ENCODE results near the gene CDCA7L. TPM values are rescaled to one million over a fixed set of nuclear protein-coding genes. Genes with fewer than 3 reads are reported as not detected.

The CDCA7L gene
- polyA plus RNA-seq, 1 of the 3 experiments (the other 2 are of a cell fraction) = 18.4 TPM

DNA sequence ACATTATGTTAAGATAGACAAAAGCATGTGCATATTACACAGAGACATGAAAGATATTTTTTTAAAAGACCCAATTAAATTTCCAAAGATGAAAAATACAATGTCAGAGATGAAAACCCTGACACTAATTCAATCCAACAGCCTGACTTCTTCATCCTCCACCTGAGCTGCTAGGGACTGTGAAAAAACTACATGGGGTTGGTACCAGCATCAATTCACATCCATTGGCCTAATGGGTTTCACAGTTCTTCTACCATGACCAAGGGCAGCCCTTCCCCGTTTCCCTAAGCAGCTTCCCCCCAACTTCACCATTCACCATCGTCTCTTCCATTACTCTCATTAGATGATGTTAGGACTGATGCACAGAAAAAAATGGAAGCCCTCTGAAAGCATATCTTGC, 37.4 kb upstream of the CDCA7L start:
- H3K9me2 ChIP-seq = no peaks in the 10 kb centered on the region
- no peaks in the 10 kb centered on the region for H3K79me2 ChIP-seq (ENCODE audit: insufficient read depth)
- H3K27ac ChIP-seq (ENCODE audit: low read depth in 2 of 2, low read length in 1 of 2) = no peak overlapping the region
- no peaks in the 10 kb centered on the region for H3K36me3 ChIP-seq (replicated peaks in 1 of 2; ENCODE audit: control insufficient read depth in 1 of 2, insufficient read depth in 2 of 2, low read length in 1 of 2)
- H3F3A ChIP-seq (replicated peaks; ENCODE audit: insufficient read depth) = no peaks in the 10 kb centered on the region
- peaks cover 30% of the 10 kb centered on the region; the same call in 1 of the 2 replicates for H3K27me3 ChIP-seq (ENCODE audit: insufficient read depth)
- H3K4me1 ChIP-seq (ENCODE audit: control insufficient read depth in 1 of 2, insufficient read depth in 2 of 2, low read depth in 1 of 2, low read length in 1 of 2) = no peaks in the 10 kb centered on the region
- no peak overlapping the region for H3K9ac ChIP-seq
- ChIA-PET POLR2A (no interaction called here), CTCF (interaction anchor here (0.9 to 1.0 kb wide), 2 partner anchors 64 to 100 kb away, joined by 3 read pairs; no protein-coding TSS in a partner anchor)
- no peaks in the 10 kb centered on the region for H3K9me3 ChIP-seq
- WGBS (ENCODE audit: low lambda C conversion rate) = 4% methylated on average over 2 of the region's 2 CpGs
- H4K20me1 ChIP-seq (ENCODE audit: insufficient read depth) = no peaks in the 10 kb centered on the region
- no peak overlapping the region for H3K4me2 ChIP-seq
- H2AFZ ChIP-seq (ENCODE audit: low read depth) = no peak overlapping the region
- TF ChIP-seq RCOR1 (IDR thresholded peaks at IDR 0.05; ENCODE audit: low read length) (no peak), SIN3A (IDR thresholded peaks at IDR 0.05; ENCODE audit: borderline replicate concordance, low read depth, low read length) (no peak), MXI1 (IDR thresholded peaks at IDR 0.05; ENCODE audit: low read depth, low read length) (no peak), TAF1 (IDR thresholded peaks at IDR 0.05; ENCODE audit: borderline replicate concordance, low read depth, low read length) (no peak)
- TF ChIP-seq, protein P1, sequence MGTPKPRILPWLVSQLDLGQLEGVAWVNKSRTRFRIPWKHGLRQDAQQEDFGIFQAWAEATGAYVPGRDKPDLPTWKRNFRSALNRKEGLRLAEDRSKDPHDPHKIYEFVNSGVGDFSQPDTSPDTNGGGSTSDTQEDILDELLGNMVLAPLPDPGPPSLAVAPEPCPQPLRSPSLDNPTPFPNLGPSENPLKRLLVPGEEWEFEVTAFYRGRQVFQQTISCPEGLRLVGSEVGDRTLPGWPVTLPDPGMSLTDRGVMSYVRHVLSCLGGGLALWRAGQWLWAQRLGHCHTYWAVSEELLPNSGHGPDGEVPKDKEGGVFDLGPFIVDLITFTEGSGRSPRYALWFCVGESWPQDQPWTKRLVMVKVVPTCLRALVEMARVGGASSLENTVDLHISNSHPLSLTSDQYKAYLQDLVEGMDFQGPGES (IDR thresholded peaks at IDR 0.05; ENCODE audit: low read depth, low read length) = no peak
- no peak for DNase-seq
- no peak overlapping the region for H3K4me3 ChIP-seq (ENCODE audit: low read depth in 2 of 2, low read length in 1 of 2)

DNA sequence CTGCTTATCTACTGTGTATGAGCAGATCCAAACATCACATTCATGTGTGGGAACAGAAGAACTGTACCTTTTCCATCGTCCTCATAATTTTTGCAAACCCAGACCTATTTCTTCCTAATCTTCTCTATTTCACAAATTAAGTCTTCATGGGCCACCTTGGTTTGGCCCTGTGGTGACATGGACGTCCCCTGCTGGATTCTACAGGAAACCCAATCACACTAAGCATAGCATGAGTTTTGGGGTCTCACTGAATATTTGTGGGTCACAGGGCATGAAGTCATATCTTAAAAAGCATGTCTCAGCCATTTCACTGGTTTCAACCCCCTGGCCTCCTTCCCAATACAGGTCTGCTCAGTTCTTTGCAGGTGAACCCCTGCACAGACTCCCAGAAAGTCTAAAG, 35.8 kb upstream of the CDCA7L start:
- peaks cover 22% of the 10 kb centered on the region; the same call in 1 of the 2 replicates for H3K27me3 ChIP-seq (ENCODE audit: insufficient read depth)
- no peak overlapping the region for H3K9ac ChIP-seq
- H3K4me2 ChIP-seq = no peak overlapping the region
- no peak overlapping the region for H2AFZ ChIP-seq (ENCODE audit: low read depth)
- no peaks in the 10 kb centered on the region for H3K9me2 ChIP-seq
- no peaks in the 10 kb centered on the region for H3K36me3 ChIP-seq (replicated peaks in 1 of 2; ENCODE audit: control insufficient read depth in 1 of 2, insufficient read depth in 2 of 2, low read length in 1 of 2)
- no peaks in the 10 kb centered on the region for H3K9me3 ChIP-seq
- H3F3A ChIP-seq (replicated peaks; ENCODE audit: insufficient read depth) = no peaks in the 10 kb centered on the region
- no peak overlapping the region for H3K27ac ChIP-seq (ENCODE audit: low read depth in 2 of 2, low read length in 1 of 2)
- no peak overlapping the region for H3K4me3 ChIP-seq (ENCODE audit: low read depth in 2 of 2, low read length in 1 of 2)
- no peaks in the 10 kb centered on the region for H3K4me1 ChIP-seq (ENCODE audit: control insufficient read depth in 1 of 2, insufficient read depth in 2 of 2, low read depth in 1 of 2, low read length in 1 of 2)
- no peaks in the 10 kb centered on the region for H4K20me1 ChIP-seq (ENCODE audit: insufficient read depth)
- H3K79me2 ChIP-seq (ENCODE audit: insufficient read depth) = no peaks in the 10 kb centered on the region
- WGBS (ENCODE audit: low lambda C conversion rate) = 3% methylated on average over 2 of the region's 2 CpGs
- DNase-seq = no peak
- TF ChIP-seq TCF12 (IDR thresholded peaks at IDR 0.05) = no peak
- TF ChIP-seq GATA2 (CRISPR knock-in tag; IDR thresholded peaks at IDR 0.05) = no peak
- TF ChIP-seq RAD21 (IDR thresholded peaks at IDR 0.05; ENCODE audit: low read length) = no peak
- no peak for TF ChIP-seq FOSL2 (IDR thresholded peaks at IDR 0.05; ENCODE audit: borderline replicate concordance, low read depth)
- POLR2A ChIA-PET = no interaction called here
- CTCF ChIA-PET = no interaction called here

DNA sequence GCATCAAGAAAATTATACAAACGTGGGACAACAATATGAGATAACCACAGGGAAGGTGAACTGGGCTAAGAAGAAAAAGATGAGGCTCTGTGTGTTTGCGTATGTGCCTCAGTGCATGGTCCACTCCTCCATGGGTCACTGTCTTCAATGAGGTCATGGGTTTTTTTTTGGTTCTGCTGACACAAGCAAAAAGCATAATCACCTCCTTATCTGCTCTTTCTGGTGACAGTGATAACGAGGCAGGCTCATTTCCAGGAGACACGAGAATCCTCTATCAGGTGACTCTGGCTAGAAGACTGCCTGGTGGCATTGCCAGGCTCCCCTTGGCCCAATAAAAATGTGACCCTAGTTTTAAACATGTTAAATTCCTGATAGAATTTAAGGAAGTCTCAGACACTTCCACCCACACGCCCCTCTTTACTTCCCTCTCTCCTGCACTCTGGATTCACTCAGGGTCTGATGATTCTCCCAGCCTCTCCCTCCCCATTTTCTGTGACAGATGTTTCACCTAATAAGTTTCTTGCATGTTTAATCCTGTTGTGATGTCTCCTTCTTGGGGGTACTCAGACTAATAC, 35.3 kb upstream of the CDCA7L start:
- H3K36me3 ChIP-seq (replicated peaks in 1 of 2; ENCODE audit: control insufficient read depth in 1 of 2, insufficient read depth in 2 of 2, low read length in 1 of 2) = no peaks in the 10 kb centered on the region
- H3K9me3 ChIP-seq = no peaks in the 10 kb centered on the region
- no peak overlapping the region for H2AFZ ChIP-seq (ENCODE audit: low read depth)
- no peak for DNase-seq
- no peak overlapping the region for H3K4me3 ChIP-seq (ENCODE audit: low read depth in 2 of 2, low read length in 1 of 2)
- no peaks in the 10 kb centered on the region for H3K9me2 ChIP-seq
- H3K27me3 ChIP-seq (ENCODE audit: insufficient read depth) = peaks cover 18% of the 10 kb centered on the region; the same call in 1 of the 2 replicates
- no peaks in the 10 kb centered on the region for H3F3A ChIP-seq (replicated peaks; ENCODE audit: insufficient read depth)
- 17% methylated on average over 5 of the region's 5 CpGs for WGBS (ENCODE audit: low lambda C conversion rate)
- H3K79me2 ChIP-seq (ENCODE audit: insufficient read depth) = no peaks in the 10 kb centered on the region
- no peaks in the 10 kb centered on the region for H4K20me1 ChIP-seq (ENCODE audit: insufficient read depth)
- H3K4me1 ChIP-seq (ENCODE audit: control insufficient read depth in 1 of 2, insufficient read depth in 2 of 2, low read depth in 1 of 2, low read length in 1 of 2) = no peaks in the 10 kb centered on the region
- ChIA-PET POLR2A (no interaction called here), CTCF (no interaction called here)
- no peak overlapping the region for H3K4me2 ChIP-seq
- H3K27ac ChIP-seq (ENCODE audit: low read depth in 2 of 2, low read length in 1 of 2) = no peak overlapping the region
- no peak overlapping the region for H3K9ac ChIP-seq
- TF ChIP-seq, protein P2, sequence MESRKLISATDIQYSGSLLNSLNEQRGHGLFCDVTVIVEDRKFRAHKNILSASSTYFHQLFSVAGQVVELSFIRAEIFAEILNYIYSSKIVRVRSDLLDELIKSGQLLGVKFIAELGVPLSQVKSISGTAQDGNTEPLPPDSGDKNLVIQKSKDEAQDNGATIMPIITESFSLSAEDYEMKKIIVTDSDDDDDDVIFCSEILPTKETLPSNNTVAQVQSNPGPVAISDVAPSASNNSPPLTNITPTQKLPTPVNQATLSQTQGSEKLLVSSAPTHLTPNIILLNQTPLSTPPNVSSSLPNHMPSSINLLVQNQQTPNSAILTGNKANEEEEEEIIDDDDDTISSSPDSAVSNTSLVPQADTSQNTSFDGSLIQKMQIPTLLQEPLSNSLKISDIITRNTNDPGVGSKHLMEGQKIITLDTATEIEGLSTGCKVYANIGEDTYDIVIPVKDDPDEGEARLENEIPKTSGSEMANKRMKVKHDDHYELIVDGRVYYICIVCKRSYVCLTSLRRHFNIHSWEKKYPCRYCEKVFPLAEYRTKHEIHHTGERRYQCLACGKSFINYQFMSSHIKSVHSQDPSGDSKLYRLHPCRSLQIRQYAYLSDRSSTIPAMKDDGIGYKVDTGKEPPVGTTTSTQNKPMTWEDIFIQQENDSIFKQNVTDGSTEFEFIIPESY (IDR thresholded peaks at IDR 0.05; ENCODE audit: borderline replicate concordance, low read depth) = no peak
- TF ChIP-seq, protein P3, sequence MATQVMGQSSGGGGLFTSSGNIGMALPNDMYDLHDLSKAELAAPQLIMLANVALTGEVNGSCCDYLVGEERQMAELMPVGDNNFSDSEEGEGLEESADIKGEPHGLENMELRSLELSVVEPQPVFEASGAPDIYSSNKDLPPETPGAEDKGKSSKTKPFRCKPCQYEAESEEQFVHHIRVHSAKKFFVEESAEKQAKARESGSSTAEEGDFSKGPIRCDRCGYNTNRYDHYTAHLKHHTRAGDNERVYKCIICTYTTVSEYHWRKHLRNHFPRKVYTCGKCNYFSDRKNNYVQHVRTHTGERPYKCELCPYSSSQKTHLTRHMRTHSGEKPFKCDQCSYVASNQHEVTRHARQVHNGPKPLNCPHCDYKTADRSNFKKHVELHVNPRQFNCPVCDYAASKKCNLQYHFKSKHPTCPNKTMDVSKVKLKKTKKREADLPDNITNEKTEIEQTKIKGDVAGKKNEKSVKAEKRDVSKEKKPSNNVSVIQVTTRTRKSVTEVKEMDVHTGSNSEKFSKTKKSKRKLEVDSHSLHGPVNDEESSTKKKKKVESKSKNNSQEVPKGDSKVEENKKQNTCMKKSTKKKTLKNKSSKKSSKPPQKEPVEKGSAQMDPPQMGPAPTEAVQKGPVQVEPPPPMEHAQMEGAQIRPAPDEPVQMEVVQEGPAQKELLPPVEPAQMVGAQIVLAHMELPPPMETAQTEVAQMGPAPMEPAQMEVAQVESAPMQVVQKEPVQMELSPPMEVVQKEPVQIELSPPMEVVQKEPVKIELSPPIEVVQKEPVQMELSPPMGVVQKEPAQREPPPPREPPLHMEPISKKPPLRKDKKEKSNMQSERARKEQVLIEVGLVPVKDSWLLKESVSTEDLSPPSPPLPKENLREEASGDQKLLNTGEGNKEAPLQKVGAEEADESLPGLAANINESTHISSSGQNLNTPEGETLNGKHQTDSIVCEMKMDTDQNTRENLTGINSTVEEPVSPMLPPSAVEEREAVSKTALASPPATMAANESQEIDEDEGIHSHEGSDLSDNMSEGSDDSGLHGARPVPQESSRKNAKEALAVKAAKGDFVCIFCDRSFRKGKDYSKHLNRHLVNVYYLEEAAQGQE (IDR thresholded peaks at IDR 0.05; ENCODE audit: low read depth, low read length) = no peak
- no peak for TF ChIP-seq NRF1 (IDR thresholded peaks at IDR 0.05; ENCODE audit: low read depth, low read length)
- no peak for TF ChIP-seq RAD21 (IDR thresholded peaks at IDR 0.05; ENCODE audit: low read length)
- TF ChIP-seq TAF1 (IDR thresholded peaks at IDR 0.05; ENCODE audit: borderline replicate concordance, low read depth, low read length) = no peak
- TF ChIP-seq, protein P4, sequence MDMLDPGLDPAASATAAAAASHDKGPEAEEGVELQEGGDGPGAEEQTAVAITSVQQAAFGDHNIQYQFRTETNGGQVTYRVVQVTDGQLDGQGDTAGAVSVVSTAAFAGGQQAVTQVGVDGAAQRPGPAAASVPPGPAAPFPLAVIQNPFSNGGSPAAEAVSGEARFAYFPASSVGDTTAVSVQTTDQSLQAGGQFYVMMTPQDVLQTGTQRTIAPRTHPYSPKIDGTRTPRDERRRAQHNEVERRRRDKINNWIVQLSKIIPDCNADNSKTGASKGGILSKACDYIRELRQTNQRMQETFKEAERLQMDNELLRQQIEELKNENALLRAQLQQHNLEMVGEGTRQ (IDR thresholded peaks at IDR 0.05; ENCODE audit: borderline replicate concordance, low read depth, low read length) = no peak
